A204.1 (cell line): ENCODE measurements around the gene SAMD14.
"Not testable (repeated sequence)": the region's sequence is repeated elsewhere in the genome, so short reads cannot be mapped to it uniquely, and the experiment has no call there.

Source experiments
- FAIRE-seq: peaks from 2 replicates; lab custom pipeline; 2012; peaks lifted over from hg19 to GRCh38; lab: Jason Lieb, UNC

The SAMD14 gene

GRCh38 chr17:50074227-50074626 lies 55.7 kb downstream of the SAMD14 start:
- no peak for FAIRE-seq

GRCh38 chr17:50072925-50073324 lies 57.0 kb downstream of the SAMD14 start:
- no peak for FAIRE-seq

- no peak for FAIRE-seq
These were observed 57.8 kb downstream of the SAMD14 start for GRCh38 chr17:50072130-50072529.

GRCh38 chr17:50071692-50072091 lies 58.3 kb downstream of the SAMD14 start:
- FAIRE-seq = no peak

- FAIRE-seq = no peak
These were observed 58.9 kb downstream of the SAMD14 start for GRCh38 chr17:50070908-50071680.

- FAIRE-seq = no peak
These were observed 62.0 kb downstream of the SAMD14 start for GRCh38 chr17:50067996-50068395.

- no peak for FAIRE-seq
These were observed 63.0 kb downstream of the SAMD14 start for GRCh38 chr17:50066995-50067394.

GRCh38 chr17:50065056-50065455 lies 64.9 kb downstream of the SAMD14 start:
- no peak for FAIRE-seq

- no peak for FAIRE-seq
These were observed 65.5 kb downstream of the SAMD14 start for GRCh38 chr17:50064253-50065001.

- no peak for FAIRE-seq
These were observed 66.3 kb downstream of the SAMD14 start for GRCh38 chr17:50063561-50064252.

GRCh38 chr17:50062293-50063243 lies 67.4 kb downstream of the SAMD14 start:
- FAIRE-seq = no peak

GRCh38 chr17:50061713-50062045 lies 68.3 kb downstream of the SAMD14 start:
- FAIRE-seq = not testable (repeated sequence)

GRCh38 chr17:50060951-50061712 lies 68.8 kb downstream of the SAMD14 start:
- FAIRE-seq = no peak
